Measurements from ENCODE around the gene MFSD6L.

GRCh38 chr17:8837563-8838075 lies 38.5 kb upstream of the MFSD6L start:
- no peak for TF ChIP-seq CTCF (IDR thresholded peaks at IDR 0.05)
- TF ChIP-seq POLR2AphosphoS5 (IDR thresholded peaks at IDR 0.05) = no peak
- no peak for TF ChIP-seq POLR2A (IDR thresholded peaks at IDR 0.05)

Data from prostate gland (tissue), 2 donors.